WTC11 (cell line): ENCODE data around the gene ZP2. TPM values are rescaled to one million over a fixed set of nuclear protein-coding genes. Genes with fewer than 3 reads are reported as not detected.

Source experiments
- ATAC-seq: fragments of 200-7000 bp; cut with Tn5 transposase; 2 replicates; pipeline ENCODE4 v1.10.0; 2021; ENCODE audit warnings: mild to moderate bottlenecking, moderate library complexity
- CTCF ChIA-PET: fragments of 300-600 bp; sonication (Branson Sonifier 250); formaldehyde crosslinking; loops from one replicate; lab custom pipeline; 2021; ENCODE audit warnings: antibody characterized with exemption; lab: Charles Lee
- POLR2A ChIA-PET: fragments of 350-600 bp; sonication (Branson Sonifier 250); formaldehyde crosslinking; loops from one replicate; lab custom pipeline; 2021; ENCODE audit warnings: antibody characterized with exemption; lab: Charles Lee
- DNase-seq: peaks from one replicate; pipeline ENCODE4 v3.0.0; 2021; ENCODE audit warnings: low spot score
- H3K27ac Mint-ChIP-seq: 2 replicates; pipeline ENCODE4 v1.8.0; 2021; ENCODE audit warnings: mixed read lengths
- H3K27me3 Mint-ChIP-seq: 2 replicates; pipeline ENCODE4 v1.8.0; 2021; ENCODE audit warnings: low read depth, mild to moderate bottlenecking, moderate library complexity, mixed read lengths
- H3K36me3 Mint-ChIP-seq: 2 replicates; pipeline ENCODE4 v1.8.0; 2021; ENCODE audit warnings: mixed read lengths
- H3K4me1 Mint-ChIP-seq: 2 replicates; pipeline ENCODE4 v1.8.0; 2022; ENCODE audit warnings: mixed read lengths
- H3K4me3 Mint-ChIP-seq: 2 replicates; pipeline ENCODE4 v1.8.0; 2021; ENCODE audit warnings: mild to moderate bottlenecking, moderate library complexity, mixed read lengths
- H3K9me3 Mint-ChIP-seq: 2 replicates; pipeline ENCODE4 v1.8.0; 2021; ENCODE audit warnings: mixed read lengths
- CBFB ChIP-seq: sonication (generic); formaldehyde crosslinking; IDR thresholded peaks from 2 replicates; pipeline ENCODE4 v1.8.1; 2022; ENCODE audit warnings: mild to moderate bottlenecking, low read depth, missing genetic modification reagents
- E2F5 ChIP-seq: sonication (generic); formaldehyde crosslinking; IDR thresholded peaks from 2 replicates; pipeline ENCODE4 v1.8.1; 2022; ENCODE audit warnings: mild to moderate bottlenecking, moderate library complexity, missing genetic modification reagents
- ETV6 ChIP-seq: sonication (generic); formaldehyde crosslinking; IDR thresholded peaks from 2 replicates; pipeline ENCODE4 v1.8.1; 2022; ENCODE audit warnings: mild to moderate bottlenecking, missing genetic modification reagents
- GRHL2 ChIP-seq: fragments of 250-450 bp; sonication (Bioruptor Pico); IDR thresholded peaks from 2 replicates; pipeline ENCODE4 v1.8.0; 2022; ENCODE audit warnings: mild to moderate bottlenecking, moderate library complexity; ENCODE audit not compliant: insufficient replicate concordance, severe bottlenecking
- KAT7 ChIP-seq: sonication (generic); formaldehyde crosslinking; IDR thresholded peaks from 2 replicates; pipeline ENCODE4 v1.8.1; 2023; ENCODE audit warnings: missing genetic modification reagents, mild to moderate bottlenecking, borderline replicate concordance
- MAX ChIP-seq: sonication (generic); formaldehyde crosslinking; IDR thresholded peaks from 2 replicates; pipeline ENCODE4 v1.8.0; 2022; ENCODE audit warnings: mild to moderate bottlenecking, missing genetic modification reagents
- NFATC4 ChIP-seq: fragments of 250-450 bp; sonication (Bioruptor Pico); IDR thresholded peaks from 2 replicates; pipeline ENCODE4 v1.9.0; 2021; ENCODE audit warnings: mild to moderate bottlenecking
- NFYB ChIP-seq: sonication (generic); formaldehyde crosslinking; conservative IDR thresholded peaks from 2 replicates; pipeline ENCODE4 v1.8.0; 2022; ENCODE audit warnings: low read depth, missing genetic modification reagents
- NR2C2 ChIP-seq: sonication (generic); formaldehyde crosslinking; IDR thresholded peaks from 2 replicates; pipeline ENCODE4 v1.8.0; 2022; ENCODE audit warnings: mild to moderate bottlenecking, missing genetic modification reagents
- NR3C1 ChIP-seq: sonication (generic); formaldehyde crosslinking; conservative IDR thresholded peaks from 2 replicates; pipeline ENCODE4 v1.8.1; 2023; ENCODE audit warnings: low read depth, mild to moderate bottlenecking, missing genetic modification reagents
- STAT6 ChIP-seq: sonication (generic); formaldehyde crosslinking; conservative IDR thresholded peaks from 2 replicates; pipeline ENCODE4 v1.8.1; 2023; ENCODE audit warnings: mild to moderate bottlenecking, low read depth, missing genetic modification reagents, moderate library complexity
- TEAD1 ChIP-seq: sonication (generic); formaldehyde crosslinking; IDR thresholded peaks from 2 replicates; pipeline ENCODE4 v1.8.0; 2022; ENCODE audit warnings: mild to moderate bottlenecking, missing genetic modification reagents
- ZNF263 ChIP-seq: sonication (generic); formaldehyde crosslinking; IDR thresholded peaks from 2 replicates; pipeline ENCODE4 v1.8.1; 2022; ENCODE audit warnings: low read depth, mild to moderate bottlenecking, moderate library complexity, missing genetic modification reagents
- ZNF423 ChIP-seq: fragments of 250-450 bp; sonication (Bioruptor Pico); IDR thresholded peaks from 2 replicates; pipeline ENCODE4 v2.1.2; 2022; ENCODE audit warnings: mild to moderate bottlenecking, moderate library complexity
- total RNA-seq: library from RNA; stranded (reverse); gene quantifications from 3 replicates; pipeline ENCODE4 v1.2.3, GENCODE V29; 2021
- TF ChIP-seq, protein P1 (sequence below): fragments of 250-450 bp; sonication (Bioruptor Pico); IDR thresholded peaks from 2 replicates; pipeline ENCODE4 v1.9.0; 2021; ENCODE audit warnings: moderate library complexity, mild to moderate bottlenecking, inconsistent platforms, borderline replicate concordance
- TF ChIP-seq, protein P2 (sequence below): sonication (generic); formaldehyde crosslinking; IDR thresholded peaks from 2 replicates; pipeline ENCODE4 v1.8.1; 2023; ENCODE audit warnings: mild to moderate bottlenecking, missing genetic modification reagents
- TF ChIP-seq, protein P3 (sequence below): sonication (generic); formaldehyde crosslinking; IDR thresholded peaks from 2 replicates; pipeline ENCODE4 v1.8.0; 2022; ENCODE audit warnings: missing genetic modification reagents
- TF ChIP-seq, protein P4 (sequence below): sonication (generic); formaldehyde crosslinking; IDR thresholded peaks from 2 replicates; pipeline ENCODE4 v1.8.0; 2022; ENCODE audit warnings: mild to moderate bottlenecking, missing genetic modification reagents

The ZP2 gene
- total RNA-seq, 1 experiment from 2014 or later, result 0.07 TPM

DNA sequence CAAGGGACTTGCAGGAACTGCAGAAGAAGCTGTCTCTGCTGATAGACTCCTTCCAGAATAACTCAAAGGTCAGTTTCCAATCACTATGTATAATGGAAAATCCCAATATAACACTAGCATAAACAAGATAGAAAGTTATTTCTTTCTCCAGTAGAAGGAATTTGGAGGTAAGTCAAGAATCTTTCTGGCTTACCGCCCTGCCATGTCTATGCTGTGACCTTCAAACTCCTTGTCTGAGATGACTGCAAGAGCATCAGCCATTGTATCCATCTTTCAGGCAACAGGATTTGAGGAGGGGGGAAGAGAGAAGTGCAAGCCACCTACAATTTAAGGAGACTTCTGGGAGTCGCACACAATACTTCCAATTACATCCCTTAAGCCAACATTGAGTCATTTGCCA is 50.2 kb downstream of the ZP2 start (continued):
- no peak for TF ChIP-seq NFYB (CRISPR knock-in tag)
- no peak for TF ChIP-seq NR3C1 (CRISPR knock-in tag)
- no peak for TF ChIP-seq NR2C2

GRCh38 chr16:21160276-21160675 is 51.1 kb downstream of the ZP2 start:
- H3K9me3 Mint-ChIP-seq, result no peaks in the 10 kb centered on the region
- H3K27ac Mint-ChIP-seq, result no peak overlapping the region; the same call in 1 of the 2 replicates
- TF ChIP-seq GRHL2 (CRISPR knock-in tag), result no peak
- TF ChIP-seq, protein P1, sequence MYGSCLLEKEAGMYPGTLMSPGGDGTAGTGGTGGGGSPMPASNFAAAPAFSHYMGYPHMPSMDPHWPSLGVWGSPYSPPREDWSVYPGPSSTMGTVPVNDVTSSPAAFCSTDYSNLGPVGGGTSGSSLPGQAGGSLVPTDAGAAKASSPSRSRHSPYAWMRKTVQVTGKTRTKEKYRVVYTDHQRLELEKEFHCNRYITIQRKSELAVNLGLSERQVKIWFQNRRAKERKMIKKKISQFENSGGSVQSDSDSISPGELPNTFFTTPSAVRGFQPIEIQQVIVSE (CRISPR knock-in tag), result no peak
- no peak for TF ChIP-seq ZNF263
- TF ChIP-seq, protein P2, sequence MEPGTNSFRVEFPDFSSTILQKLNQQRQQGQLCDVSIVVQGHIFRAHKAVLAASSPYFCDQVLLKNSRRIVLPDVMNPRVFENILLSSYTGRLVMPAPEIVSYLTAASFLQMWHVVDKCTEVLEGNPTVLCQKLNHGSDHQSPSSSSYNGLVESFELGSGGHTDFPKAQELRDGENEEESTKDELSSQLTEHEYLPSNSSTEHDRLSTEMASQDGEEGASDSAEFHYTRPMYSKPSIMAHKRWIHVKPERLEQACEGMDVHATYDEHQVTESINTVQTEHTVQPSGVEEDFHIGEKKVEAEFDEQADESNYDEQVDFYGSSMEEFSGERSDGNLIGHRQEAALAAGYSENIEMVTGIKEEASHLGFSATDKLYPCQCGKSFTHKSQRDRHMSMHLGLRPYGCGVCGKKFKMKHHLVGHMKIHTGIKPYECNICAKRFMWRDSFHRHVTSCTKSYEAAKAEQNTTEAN (CRISPR knock-in tag), result no peak
- no peak for TF ChIP-seq ZNF423 (CRISPR knock-in tag)
- TF ChIP-seq NFATC4 (CRISPR knock-in tag), result no peak
- TF ChIP-seq STAT6 (CRISPR knock-in tag), result no peak
- no peak for TF ChIP-seq E2F5 (CRISPR knock-in tag)
- no peak for TF ChIP-seq CBFB (CRISPR knock-in tag)
- POLR2A ChIA-PET, result no interaction called here
- H3K36me3 Mint-ChIP-seq, result peaks cover 36% of the 10 kb centered on the region
- peaks cover 25% of the 10 kb centered on the region for H3K4me1 Mint-ChIP-seq
- DNase-seq, result no peak
- ATAC-seq, result no peak
- H3K27me3 Mint-ChIP-seq, result peaks cover 9% of the 10 kb centered on the region
- CTCF ChIA-PET, result interaction anchor here (1.0 to 1.6 kb wide), 2 partner anchors 117 to 140 kb away, joined by 6 read pairs; partner anchors contain the start of gene CRYM
- peak overlapping the region; percentile 86; the same call in 1 of the 2 replicates for H3K4me3 Mint-ChIP-seq

- peak; percentile 69 for DNase-seq
- ChIA-PET POLR2A (interaction anchor here (1.0 to 1.3 kb wide), 3 partner anchors 9 to 142 kb away, joined by 3 to 8 read pairs (median 6); no protein-coding TSS in a partner anchor), CTCF (interaction anchor here (0.6 to 3.8 kb wide), 9 partner anchors 11 to 1261 kb away, joined by 3 to 122 read pairs (median 5); partner anchors contain the start of gene CRYM)
- no peaks in the 10 kb centered on the region for H3K9me3 Mint-ChIP-seq
- peak overlapping the region; percentile 86 for H3K4me3 Mint-ChIP-seq
- H3K4me1 Mint-ChIP-seq, result peaks cover 18% of the 10 kb centered on the region
- H3K27ac Mint-ChIP-seq, result peak overlapping the region; percentile 17
- ATAC-seq, result peak; percentile 74
- H3K36me3 Mint-ChIP-seq, result peaks cover 28% of the 10 kb centered on the region
- peaks cover 9% of the 10 kb centered on the region for H3K27me3 Mint-ChIP-seq
- TF ChIP-seq MAX (CRISPR knock-in tag), result 0 out of 2 replicates have a peak, but pooled peaks have one; percentile 37
- peak; percentile 57; the same call in 1 of the 2 replicates for TF ChIP-seq ETV6 (CRISPR knock-in tag)
- TF ChIP-seq, protein P3, sequence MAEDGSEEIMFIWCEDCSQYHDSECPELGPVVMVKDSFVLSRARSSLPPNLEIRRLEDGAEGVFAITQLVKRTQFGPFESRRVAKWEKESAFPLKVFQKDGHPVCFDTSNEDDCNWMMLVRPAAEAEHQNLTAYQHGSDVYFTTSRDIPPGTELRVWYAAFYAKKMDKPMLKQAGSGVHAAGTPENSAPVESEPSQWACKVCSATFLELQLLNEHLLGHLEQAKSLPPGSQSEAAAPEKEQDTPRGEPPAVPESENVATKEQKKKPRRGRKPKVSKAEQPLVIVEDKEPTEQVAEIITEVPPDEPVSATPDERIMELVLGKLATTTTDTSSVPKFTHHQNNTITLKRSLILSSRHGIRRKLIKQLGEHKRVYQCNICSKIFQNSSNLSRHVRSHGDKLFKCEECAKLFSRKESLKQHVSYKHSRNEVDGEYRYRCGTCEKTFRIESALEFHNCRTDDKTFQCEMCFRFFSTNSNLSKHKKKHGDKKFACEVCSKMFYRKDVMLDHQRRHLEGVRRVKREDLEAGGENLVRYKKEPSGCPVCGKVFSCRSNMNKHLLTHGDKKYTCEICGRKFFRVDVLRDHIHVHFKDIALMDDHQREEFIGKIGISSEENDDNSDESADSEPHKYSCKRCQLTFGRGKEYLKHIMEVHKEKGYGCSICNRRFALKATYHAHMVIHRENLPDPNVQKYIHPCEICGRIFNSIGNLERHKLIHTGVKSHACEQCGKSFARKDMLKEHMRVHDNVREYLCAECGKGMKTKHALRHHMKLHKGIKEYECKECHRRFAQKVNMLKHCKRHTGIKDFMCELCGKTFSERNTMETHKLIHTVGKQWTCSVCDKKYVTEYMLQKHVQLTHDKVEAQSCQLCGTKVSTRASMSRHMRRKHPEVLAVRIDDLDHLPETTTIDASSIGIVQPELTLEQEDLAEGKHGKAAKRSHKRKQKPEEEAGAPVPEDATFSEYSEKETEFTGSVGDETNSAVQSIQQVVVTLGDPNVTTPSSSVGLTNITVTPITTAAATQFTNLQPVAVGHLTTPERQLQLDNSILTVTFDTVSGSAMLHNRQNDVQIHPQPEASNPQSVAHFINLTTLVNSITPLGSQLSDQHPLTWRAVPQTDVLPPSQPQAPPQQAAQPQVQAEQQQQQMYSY, result 0 out of 2 replicates have a peak, but pooled peaks have one; percentile 9
- TF ChIP-seq, protein P4, sequence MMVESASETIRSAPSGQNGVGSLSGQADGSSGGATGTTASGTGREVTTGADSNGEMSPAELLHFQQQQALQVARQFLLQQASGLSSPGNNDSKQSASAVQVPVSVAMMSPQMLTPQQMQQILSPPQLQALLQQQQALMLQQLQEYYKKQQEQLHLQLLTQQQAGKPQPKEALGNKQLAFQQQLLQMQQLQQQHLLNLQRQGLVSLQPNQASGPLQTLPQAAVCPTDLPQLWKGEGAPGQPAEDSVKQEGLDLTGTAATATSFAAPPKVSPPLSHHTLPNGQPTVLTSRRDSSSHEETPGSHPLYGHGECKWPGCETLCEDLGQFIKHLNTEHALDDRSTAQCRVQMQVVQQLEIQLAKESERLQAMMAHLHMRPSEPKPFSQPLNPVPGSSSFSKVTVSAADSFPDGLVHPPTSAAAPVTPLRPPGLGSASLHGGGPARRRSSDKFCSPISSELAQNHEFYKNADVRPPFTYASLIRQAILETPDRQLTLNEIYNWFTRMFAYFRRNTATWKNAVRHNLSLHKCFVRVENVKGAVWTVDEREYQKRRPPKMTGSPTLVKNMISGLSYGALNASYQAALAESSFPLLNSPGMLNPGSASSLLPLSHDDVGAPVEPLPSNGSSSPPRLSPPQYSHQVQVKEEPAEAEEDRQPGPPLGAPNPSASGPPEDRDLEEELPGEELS (CRISPR knock-in tag), result peak; percentile 52; the same call in 1 of the 2 replicates
- peak; percentile 14; the same call in 1 of the 2 replicates for TF ChIP-seq TEAD1 (CRISPR knock-in tag)
- TF ChIP-seq KAT7 (CRISPR knock-in tag), result no peak
These were observed 52.0 kb downstream of the ZP2 start for GRCh38 chr16:21159281-21159951.
